Thyroid gland (tissue), 4 donors: ENCODE results near the gene TEX2. TPM values are rescaled to one million over a fixed set of nuclear protein-coding genes. Genes with fewer than 3 reads are reported as not detected.

Experiments used
- DNase-seq, 2 donors: peaks; one replicate each; pipeline ENCODE4 v3.0.0-alpha.2; 2019
- H3K27ac ChIP-seq, 3 donors: fragments of 200-600 bp; sonication (generic); 1 replicate in 2 of 3; 2 replicates in 1 of 3; pipeline ENCODE4 v1.5.1; 2016 to 2019; ENCODE audit warnings: mild to moderate bottlenecking in 1 of 3, moderate library complexity in 1 of 3
- H3K27me3 ChIP-seq: fragments of 200-600 bp; sonication (generic); one replicate; pipeline ENCODE4 v1.5.1; 2019
- H3K36me3 ChIP-seq, 2 donors: fragments of 200-600 bp; sonication (generic); one replicate each; pipeline ENCODE4 v1.5.1; 2016 to 2019
- H3K4me1 ChIP-seq, 2 donors: fragments of 200-600 bp; sonication (generic); one replicate each; pipeline ENCODE4 v1.5.1; 2017 to 2019
- H3K4me3 ChIP-seq, 3 donors: fragments of 200-600 bp; sonication (generic); replicated peaks in 1 of 3; 1 replicate in 2 of 3; 2 replicates in 1 of 3; pipeline ENCODE4 v1.5.1; 2016; ENCODE audit warnings: mild to moderate bottlenecking in 1 of 3
- H3K9me3 ChIP-seq: fragments of 200-600 bp; sonication (generic); one replicate; pipeline ENCODE4 v1.5.1; 2017
- POLR2A ChIP-seq, 2 donors: fragments of 450-650 bp; IDR thresholded peaks; one replicate each; pipeline ENCODE4 v1.6.1; 2017; ENCODE audit warnings: antibody characterized with exemption in 2 of 2, mild to moderate bottlenecking in 2 of 2, moderate library complexity in 1 of 2
- WGBS, 2 donors: methylation state at CpG; one replicate each; pipeline ENCODE4 v1.1.5; 2017; 5-methylcytosine and 5-hydroxymethylcytosine counted together
- intact Hi-C: fragments of 100-400 bp; cut with DNase I; formaldehyde crosslinking; loops from one replicate; pipeline ENCODE4 v1.15.1; 2023
- total RNA-seq, 4 donors: library from RNA; depleted of rRNA; stranded (reverse); fragments of >200 nt; gene quantifications; one replicate each; pipeline ENCODE4 v1.2.3, GENCODE V29; 2016
- TF ChIP-seq, protein P1 (sequence below), 6 experiments: fragments of 200-600 bp in 3 of 6; fragments of 450-650 bp in 3 of 6; sonication (generic) in 3 of 6; IDR thresholded peaks; one replicate each; pipeline ENCODE4 v1.5.1; 2016 to 2019; ENCODE audit warnings: antibody characterized with exemption in 6 of 6, mild to moderate bottlenecking in 2 of 6, inconsistent platforms in 1 of 6, moderate library complexity in 1 of 6

Gene TEX2
- total RNA-seq, 4 donors from 2014 or later = 63.9 to 101 (median 71.7) TPM

DNA sequence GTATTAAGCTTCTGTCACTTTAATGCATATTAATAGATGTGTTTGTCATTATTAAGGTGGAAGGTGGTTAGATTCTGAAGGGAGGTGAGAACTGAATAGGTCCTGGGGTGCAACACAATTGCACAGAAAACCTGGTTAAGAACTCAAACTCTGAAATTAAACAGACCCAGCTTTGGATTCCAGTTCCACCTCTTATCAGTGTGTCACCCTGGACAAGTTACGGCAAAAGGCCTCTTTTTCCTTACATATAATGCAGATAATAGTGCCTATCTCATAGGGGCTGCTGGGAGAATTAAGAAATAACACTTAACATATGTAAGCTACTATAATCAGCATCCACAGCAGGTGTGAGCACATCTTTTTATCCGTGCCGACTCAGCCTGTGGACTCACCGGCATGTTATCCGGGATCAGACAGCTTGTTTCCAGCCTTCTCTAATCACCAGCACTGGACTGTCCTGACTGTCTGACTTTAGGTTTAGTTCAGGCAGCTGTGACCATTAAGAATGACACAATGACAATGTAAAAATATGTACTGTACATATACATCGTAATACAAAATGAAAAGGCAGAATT is 31.4 kb downstream of the TEX2 start:
- Histone ChIP-seq H3K9me3 (no peaks in the 10 kb centered on the region), H3K27me3 (no peaks in the 10 kb centered on the region), H3K4me1 (peaks cover 24 to 50% of the 10 kb centered on the region in 2 donors), H3K4me3 (no peak overlapping the region), H3K36me3 (no peaks in the 10 kb centered on the region), H3K27ac (peak overlapping the region; percentile 67 to 98 (median 97))
- intact Hi-C loops = no loop called here
- 86 to 91% methylated on average over 6 of the region's 6 CpGs for WGBS, 2 donors
- no peak for TF ChIP-seq POLR2A (IDR thresholded peaks at IDR 0.05)
- TF ChIP-seq, protein P1, sequence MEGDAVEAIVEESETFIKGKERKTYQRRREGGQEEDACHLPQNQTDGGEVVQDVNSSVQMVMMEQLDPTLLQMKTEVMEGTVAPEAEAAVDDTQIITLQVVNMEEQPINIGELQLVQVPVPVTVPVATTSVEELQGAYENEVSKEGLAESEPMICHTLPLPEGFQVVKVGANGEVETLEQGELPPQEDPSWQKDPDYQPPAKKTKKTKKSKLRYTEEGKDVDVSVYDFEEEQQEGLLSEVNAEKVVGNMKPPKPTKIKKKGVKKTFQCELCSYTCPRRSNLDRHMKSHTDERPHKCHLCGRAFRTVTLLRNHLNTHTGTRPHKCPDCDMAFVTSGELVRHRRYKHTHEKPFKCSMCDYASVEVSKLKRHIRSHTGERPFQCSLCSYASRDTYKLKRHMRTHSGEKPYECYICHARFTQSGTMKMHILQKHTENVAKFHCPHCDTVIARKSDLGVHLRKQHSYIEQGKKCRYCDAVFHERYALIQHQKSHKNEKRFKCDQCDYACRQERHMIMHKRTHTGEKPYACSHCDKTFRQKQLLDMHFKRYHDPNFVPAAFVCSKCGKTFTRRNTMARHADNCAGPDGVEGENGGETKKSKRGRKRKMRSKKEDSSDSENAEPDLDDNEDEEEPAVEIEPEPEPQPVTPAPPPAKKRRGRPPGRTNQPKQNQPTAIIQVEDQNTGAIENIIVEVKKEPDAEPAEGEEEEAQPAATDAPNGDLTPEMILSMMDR (IDR thresholded peaks at IDR 0.05) = no peak
- no peak for DNase-seq

DNA sequence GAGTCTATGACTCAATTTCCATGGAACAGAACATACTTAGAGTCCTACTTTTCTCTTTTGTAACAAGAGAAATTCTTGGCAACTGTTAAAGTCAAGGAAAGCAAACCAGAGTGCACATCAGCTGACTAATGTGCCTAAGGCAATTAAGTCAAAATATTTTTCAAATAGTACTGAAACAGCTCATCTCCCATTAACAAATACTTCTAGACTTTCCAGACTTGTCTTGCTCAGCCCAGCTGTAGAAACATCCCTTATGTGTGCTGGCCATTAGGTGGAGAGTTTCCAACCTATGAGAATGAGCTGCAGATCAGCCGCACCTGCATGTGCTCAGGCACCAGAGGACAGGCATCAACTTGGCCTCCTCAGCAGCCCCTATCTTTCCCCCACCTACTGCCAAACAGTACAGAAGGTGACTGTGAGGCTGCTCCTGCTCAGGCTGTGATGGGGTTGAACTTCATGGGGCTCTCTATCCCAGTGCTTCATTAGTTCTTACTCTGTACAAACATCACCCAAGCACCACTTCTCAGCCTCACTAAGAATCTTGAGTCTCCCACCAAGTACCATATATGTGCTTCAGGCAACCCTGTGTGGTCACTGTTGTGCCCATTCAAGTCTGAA is 32.2 kb downstream of the TEX2 start:
- Histone ChIP-seq H3K4me1 (peaks cover 24 to 55% of the 10 kb centered on the region in 2 donors), H3K27me3 (no peaks in the 10 kb centered on the region), H3K4me3 (no peak overlapping the region), H3K9me3 (no peaks in the 10 kb centered on the region), H3K36me3 (no peaks in the 10 kb centered on the region), H3K27ac (peak overlapping the region; percentile 67 to 98 (median 97))
- TF ChIP-seq, protein P1 (IDR thresholded peaks at IDR 0.05) = no peak
- TF ChIP-seq POLR2A (IDR thresholded peaks at IDR 0.05) = peak in 1 of 2 donors; percentile 15
- 22 to 31% methylated on average over 1 of the region's 1 CpG for WGBS, 2 donors
- intact Hi-C loops = no loop called here
- DNase-seq = peak; percentile 55 to 72

DNA sequence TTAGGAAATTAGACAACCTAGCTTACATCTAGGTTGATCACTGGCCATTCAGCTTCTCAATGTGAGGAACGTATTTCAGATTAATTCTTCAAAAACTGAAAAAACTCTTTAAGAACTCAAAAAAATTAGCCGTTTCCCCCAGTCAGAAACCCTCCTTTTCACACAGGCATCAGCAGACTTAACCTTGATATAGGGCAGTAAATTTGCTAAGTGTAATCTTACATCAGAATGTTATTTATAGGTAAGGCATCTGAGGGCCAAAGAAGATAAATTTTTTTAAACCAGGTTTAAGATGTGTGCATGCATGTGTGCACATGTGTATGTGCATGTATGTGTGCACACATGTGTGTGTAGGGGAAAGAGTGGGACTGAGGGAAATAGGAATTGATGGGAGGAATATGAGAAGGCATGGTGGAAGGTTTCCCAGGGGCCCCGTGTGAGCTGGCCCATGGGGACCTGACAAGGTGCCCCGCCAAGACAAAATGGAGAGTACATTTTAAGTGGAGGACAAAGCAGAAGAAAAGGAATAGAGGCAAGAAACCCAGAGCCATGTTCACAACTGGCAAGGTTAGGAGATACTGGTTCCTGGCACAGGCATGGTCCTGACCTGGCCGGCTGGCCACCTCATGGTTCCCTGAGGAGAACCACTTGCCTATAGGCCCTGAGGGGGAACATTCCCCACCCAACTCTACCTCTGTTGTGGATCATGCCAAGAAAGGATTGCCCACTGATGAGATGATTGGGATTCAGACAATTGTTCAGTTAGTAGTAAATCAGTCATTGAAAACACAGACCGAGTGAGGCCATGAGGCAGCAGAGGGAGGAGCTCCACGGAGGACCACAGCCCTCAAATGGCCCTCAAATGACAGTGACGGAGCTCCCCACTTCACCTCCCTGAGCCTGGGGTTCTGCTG is 33.0 kb downstream of the TEX2 start:
- WGBS, 2 donors = 72 to 88% methylated on average over 8 of the region's 8 CpGs
- TF ChIP-seq POLR2A (IDR thresholded peaks at IDR 0.05) = no peak
- TF ChIP-seq, protein P1 (IDR thresholded peaks at IDR 0.05) = no peak

DNA sequence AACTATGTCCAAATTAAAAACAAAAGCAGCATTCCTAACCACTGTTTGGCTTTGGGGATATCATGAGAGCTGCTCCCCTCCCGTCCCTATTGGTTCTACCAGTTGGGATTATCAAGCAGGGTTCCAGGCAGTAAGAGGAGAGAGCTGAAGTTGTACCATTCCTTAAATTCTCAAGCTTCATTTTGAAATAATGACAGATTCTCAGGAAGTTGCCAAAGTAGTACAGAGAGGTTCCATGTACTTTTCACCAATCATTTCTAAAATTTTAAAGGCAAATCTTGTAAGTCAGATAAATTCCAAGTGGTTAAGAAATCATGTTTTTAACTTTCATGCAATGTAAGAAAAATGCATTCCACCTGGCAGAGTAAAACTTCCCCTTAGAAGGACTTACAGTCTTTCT is 36.9 kb downstream of the TEX2 start:
- Histone ChIP-seq H3K36me3 (no peaks in the 10 kb centered on the region), H3K9me3 (no peaks in the 10 kb centered on the region), H3K27ac (no peak overlapping the region), H3K27me3 (no peaks in the 10 kb centered on the region), H3K4me3 (no peak overlapping the region), H3K4me1 (peaks cover 28 to 58% of the 10 kb centered on the region in 2 donors)
- no peak for TF ChIP-seq POLR2A (IDR thresholded peaks at IDR 0.05)
- TF ChIP-seq, protein P1 (IDR thresholded peaks at IDR 0.05) = no peak
- intact Hi-C loops = no loop called here
- 100% methylated on average over 1 of the region's 1 CpG for WGBS, 2 donors
- no peak for DNase-seq

More for the DNA sequence above, 33.0 kb downstream of the TEX2 start:
- peaks cover 28 to 61% of the 10 kb centered on the region in 2 donors for H3K4me1 ChIP-seq
- no peaks in the 10 kb centered on the region for H3K27me3 ChIP-seq
- no peaks in the 10 kb centered on the region for H3K9me3 ChIP-seq
- H3K27ac ChIP-seq = peak overlapping the region; percentile 53 to 98 (median 97)
- H3K4me3 ChIP-seq = no peak overlapping the region
- intact Hi-C loops = no loop called here
- H3K36me3 ChIP-seq = no peaks in the 10 kb centered on the region
- no peak for DNase-seq
